ENCODE data around the gene SHC2. TPM values are rescaled to one million over a fixed set of nuclear protein-coding genes. Genes with fewer than 3 reads are reported as not detected.

SHC2 gene
- total and polyA plus RNA-seq, 9 of the 15 experiments (the other 6 are each of a cell fraction or from before 2014, with no cell fraction given): 0.14 to 0.36 (median 0.17) TPM; not detected in 5

DNA sequence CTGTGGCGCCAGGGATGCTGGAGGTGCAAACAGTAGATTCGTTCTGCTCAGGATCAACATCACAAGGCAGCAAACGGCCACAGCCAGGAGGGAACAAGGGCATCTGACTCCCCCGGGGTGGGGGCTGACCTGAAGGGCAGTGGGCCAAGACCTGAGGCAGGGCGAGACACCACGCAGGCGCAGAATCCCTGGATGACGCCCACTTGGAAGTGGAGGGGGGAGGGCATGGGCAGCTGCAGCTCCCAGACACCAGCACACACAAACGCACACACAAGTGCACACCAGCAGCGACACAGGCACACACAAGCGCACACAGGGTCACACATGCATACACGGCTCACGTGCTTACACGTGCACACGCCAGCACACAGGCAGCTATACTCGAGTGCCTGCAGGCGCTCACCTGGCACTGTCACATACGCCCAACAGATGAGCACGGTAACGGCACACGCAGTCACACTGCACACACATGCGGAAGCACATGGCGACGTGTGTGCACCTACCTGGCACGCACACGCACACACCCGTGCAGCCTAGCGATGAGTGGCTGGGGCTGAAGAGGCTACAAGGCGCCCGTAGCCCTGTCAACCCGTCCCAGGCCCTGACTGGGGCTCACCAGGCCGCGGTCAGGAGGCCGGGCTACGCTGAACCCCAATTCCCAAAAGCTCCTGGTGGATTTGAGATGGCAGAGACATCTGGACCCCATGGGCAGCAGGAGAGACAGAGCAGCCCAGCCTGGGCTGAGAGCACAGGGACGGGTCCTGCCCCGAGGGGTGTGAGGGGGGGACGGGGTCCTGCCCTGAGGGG, 57.4 kb downstream of the SHC2 start (continued):
- TF ChIP-seq, protein P1, sequence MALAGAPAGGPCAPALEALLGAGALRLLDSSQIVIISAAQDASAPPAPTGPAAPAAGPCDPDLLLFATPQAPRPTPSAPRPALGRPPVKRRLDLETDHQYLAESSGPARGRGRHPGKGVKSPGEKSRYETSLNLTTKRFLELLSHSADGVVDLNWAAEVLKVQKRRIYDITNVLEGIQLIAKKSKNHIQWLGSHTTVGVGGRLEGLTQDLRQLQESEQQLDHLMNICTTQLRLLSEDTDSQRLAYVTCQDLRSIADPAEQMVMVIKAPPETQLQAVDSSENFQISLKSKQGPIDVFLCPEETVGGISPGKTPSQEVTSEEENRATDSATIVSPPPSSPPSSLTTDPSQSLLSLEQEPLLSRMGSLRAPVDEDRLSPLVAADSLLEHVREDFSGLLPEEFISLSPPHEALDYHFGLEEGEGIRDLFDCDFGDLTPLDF (CRISPR knock-in tag; IDR thresholded peaks at IDR 0.05): no peak
- no peak for TF ChIP-seq MIER1 (IDR thresholded peaks at IDR 0.05; ENCODE audit: low read depth)
- 0 out of 2 replicates have a peak, but pooled peaks have one; percentile 47 for TF ChIP-seq BHLHE40 (IDR thresholded peaks at IDR 0.05; ENCODE audit: low read length)
- no peak for TF ChIP-seq EZH2 (IDR thresholded peaks at IDR 0.05; ENCODE audit: borderline replicate concordance, low read depth, low read length)
- no peak for TF ChIP-seq ZNF444 (CRISPR knock-in tag; IDR thresholded peaks at IDR 0.05)
- no peak for TF ChIP-seq ZNF586 (CRISPR knock-in tag; conservative IDR thresholded peaks at IDR 0.05)
- TF ChIP-seq, protein P2, sequence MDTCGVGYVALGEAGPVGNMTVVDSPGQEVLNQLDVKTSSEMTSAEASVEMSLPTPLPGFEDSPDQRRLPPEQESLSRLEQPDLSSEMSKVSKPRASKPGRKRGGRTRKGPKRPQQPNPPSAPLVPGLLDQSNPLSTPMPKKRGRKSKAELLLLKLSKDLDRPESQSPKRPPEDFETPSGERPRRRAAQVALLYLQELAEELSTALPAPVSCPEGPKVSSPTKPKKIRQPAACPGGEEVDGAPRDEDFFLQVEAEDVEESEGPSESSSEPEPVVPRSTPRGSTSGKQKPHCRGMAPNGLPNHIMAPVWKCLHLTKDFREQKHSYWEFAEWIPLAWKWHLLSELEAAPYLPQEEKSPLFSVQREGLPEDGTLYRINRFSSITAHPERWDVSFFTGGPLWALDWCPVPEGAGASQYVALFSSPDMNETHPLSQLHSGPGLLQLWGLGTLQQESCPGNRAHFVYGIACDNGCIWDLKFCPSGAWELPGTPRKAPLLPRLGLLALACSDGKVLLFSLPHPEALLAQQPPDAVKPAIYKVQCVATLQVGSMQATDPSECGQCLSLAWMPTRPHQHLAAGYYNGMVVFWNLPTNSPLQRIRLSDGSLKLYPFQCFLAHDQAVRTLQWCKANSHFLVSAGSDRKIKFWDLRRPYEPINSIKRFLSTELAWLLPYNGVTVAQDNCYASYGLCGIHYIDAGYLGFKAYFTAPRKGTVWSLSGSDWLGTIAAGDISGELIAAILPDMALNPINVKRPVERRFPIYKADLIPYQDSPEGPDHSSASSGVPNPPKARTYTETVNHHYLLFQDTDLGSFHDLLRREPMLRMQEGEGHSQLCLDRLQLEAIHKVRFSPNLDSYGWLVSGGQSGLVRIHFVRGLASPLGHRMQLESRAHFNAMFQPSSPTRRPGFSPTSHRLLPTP (IDR thresholded peaks at IDR 0.05; ENCODE audit: borderline replicate concordance, extremely low read depth, insufficient read length): no peak
- no peak for TF ChIP-seq FOXA1 (IDR thresholded peaks at IDR 0.05; ENCODE audit: borderline replicate concordance)
- TF ChIP-seq, protein P3, sequence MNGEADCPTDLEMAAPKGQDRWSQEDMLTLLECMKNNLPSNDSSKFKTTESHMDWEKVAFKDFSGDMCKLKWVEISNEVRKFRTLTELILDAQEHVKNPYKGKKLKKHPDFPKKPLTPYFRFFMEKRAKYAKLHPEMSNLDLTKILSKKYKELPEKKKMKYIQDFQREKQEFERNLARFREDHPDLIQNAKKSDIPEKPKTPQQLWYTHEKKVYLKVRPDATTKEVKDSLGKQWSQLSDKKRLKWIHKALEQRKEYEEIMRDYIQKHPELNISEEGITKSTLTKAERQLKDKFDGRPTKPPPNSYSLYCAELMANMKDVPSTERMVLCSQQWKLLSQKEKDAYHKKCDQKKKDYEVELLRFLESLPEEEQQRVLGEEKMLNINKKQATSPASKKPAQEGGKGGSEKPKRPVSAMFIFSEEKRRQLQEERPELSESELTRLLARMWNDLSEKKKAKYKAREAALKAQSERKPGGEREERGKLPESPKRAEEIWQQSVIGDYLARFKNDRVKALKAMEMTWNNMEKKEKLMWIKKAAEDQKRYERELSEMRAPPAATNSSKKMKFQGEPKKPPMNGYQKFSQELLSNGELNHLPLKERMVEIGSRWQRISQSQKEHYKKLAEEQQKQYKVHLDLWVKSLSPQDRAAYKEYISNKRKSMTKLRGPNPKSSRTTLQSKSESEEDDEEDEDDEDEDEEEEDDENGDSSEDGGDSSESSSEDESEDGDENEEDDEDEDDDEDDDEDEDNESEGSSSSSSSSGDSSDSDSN (IDR thresholded peaks at IDR 0.05; ENCODE audit: borderline replicate concordance in 1 of 2, low read depth in 2 of 2, low read length in 2 of 2): no peak
- TF ChIP-seq EP300 (IDR thresholded peaks at IDR 0.05; ENCODE audit: low read length): no peak
- no peak for TF ChIP-seq STAG1 (CRISPR knock-in tag; IDR thresholded peaks at IDR 0.05; ENCODE audit: borderline replicate concordance)
- TF ChIP-seq, protein P4, sequence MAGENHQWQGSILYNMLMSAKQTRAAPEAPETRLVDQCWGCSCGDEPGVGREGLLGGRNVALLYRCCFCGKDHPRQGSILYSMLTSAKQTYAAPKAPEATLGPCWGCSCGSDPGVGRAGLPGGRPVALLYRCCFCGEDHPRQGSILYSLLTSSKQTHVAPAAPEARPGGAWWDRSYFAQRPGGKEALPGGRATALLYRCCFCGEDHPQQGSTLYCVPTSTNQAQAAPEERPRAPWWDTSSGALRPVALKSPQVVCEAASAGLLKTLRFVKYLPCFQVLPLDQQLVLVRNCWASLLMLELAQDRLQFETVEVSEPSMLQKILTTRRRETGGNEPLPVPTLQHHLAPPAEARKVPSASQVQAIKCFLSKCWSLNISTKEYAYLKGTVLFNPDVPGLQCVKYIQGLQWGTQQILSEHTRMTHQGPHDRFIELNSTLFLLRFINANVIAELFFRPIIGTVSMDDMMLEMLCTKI (IDR thresholded peaks at IDR 0.05; ENCODE audit: partially characterized antibody): no peak
- TF ChIP-seq GATAD2A (IDR thresholded peaks at IDR 0.05): no peak
- TF ChIP-seq, protein P5, sequence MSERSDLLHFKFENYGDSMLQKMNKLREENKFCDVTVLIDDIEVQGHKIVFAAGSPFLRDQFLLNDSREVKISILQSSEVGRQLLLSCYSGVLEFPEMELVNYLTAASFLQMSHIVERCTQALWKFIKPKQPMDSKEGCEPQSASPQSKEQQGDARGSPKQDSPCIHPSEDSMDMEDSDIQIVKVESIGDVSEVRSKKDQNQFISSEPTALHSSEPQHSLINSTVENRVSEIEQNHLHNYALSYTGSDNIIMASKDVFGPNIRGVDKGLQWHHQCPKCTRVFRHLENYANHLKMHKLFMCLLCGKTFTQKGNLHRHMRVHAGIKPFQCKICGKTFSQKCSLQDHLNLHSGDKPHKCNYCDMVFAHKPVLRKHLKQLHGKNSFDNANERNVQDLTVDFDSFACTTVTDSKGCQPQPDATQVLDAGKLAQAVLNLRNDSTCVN (CRISPR knock-in tag; IDR thresholded peaks at IDR 0.05): no peak
- no peak for TF ChIP-seq RFX1 (IDR thresholded peaks at IDR 0.05)
- peak in 1 of 2 experiments; percentile 56; a peak in 1 of 4 replicates for TF ChIP-seq KDM1A (IDR thresholded peaks at IDR 0.05)
- TF ChIP-seq ZC3H4 (CRISPR knock-in tag; IDR thresholded peaks at IDR 0.05; ENCODE audit: borderline replicate concordance): no peak
- TF ChIP-seq, protein P6, sequence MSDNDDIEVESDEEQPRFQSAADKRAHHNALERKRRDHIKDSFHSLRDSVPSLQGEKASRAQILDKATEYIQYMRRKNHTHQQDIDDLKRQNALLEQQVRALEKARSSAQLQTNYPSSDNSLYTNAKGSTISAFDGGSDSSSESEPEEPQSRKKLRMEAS (CRISPR knock-in tag; IDR thresholded peaks at IDR 0.05): peak; percentile 37; the same call in 1 of the 2 replicates

All from K562 (cell line).